K562 (cell line): ENCODE measurements around the gene NKD1. TPM values are rescaled to one million over a fixed set of nuclear protein-coding genes. Genes with fewer than 3 reads are reported as not detected.

ENCODE experiments used
- CHD1 ChIP-seq: fragments of 200-600 bp; sonication (generic); IDR thresholded peaks from one replicate; pipeline ENCODE4 v1.6.1; 2012; ENCODE audit warnings: mild to moderate bottlenecking, moderate library complexity, low read length, inconsistent platforms
- GTF2F1 ChIP-seq: IDR thresholded peaks from 2 replicates; pipeline ENCODE4 v1.6.1; 2011; ENCODE audit warnings: low read depth, low read length, improper control_type of control experiment
- PHB2 ChIP-seq: fragments of 450-650 bp; IDR thresholded peaks from 2 replicates; pipeline ENCODE4 v1.6.1; 2017; ENCODE audit warnings: low read depth
- SAFB2 ChIP-seq: fragments of 200-400 bp; formaldehyde crosslinking; IDR thresholded peaks from 2 replicates; pipeline ENCODE4 v1.6.1; 2018; ENCODE audit warnings: borderline replicate concordance, low read length, low read depth, moderate library complexity; ENCODE audit not compliant: severe bottlenecking
- YY1 ChIP-seq, 3 experiments: IDR thresholded peaks; 2 replicates each; pipeline ENCODE4 v1.6.1; 2011; ENCODE audit warnings: low read length in 2 of 3, mild to moderate bottlenecking in 2 of 3, moderate library complexity in 2 of 3, borderline replicate concordance in 1 of 3, control low read depth in 1 of 3, low read depth in 1 of 3; ENCODE audit not compliant: insufficient read depth in 3 of 3, insufficient replicate concordance in 2 of 3, control insufficient read depth in 1 of 3, insufficient read length in 1 of 3; ENCODE audit errors: extremely low read depth in 1 of 3
- polyA plus RNA-seq, 8 experiments: library from polyadenylated mRNA; depleted of rRNA in 4 of 8; stranded (reverse) in 5 of 8; unstranded in 3 of 8; fragments of >200 nt; fragmentation: Nextera tagmentation in 2 of 8; fragmentation: Illumina TruSeq in 1 of 8; extraction: Ambion mirVana in 2 of 8; extraction: Trizol in 1 of 8; gene quantifications; 2 replicates each; pipeline versions ENCODE4 v1.2.1 to v1.2.3, GENCODE V29; 2011 to 2014; ENCODE audit warnings: inconsistent platforms in 1 of 8, missing spikeins in 1 of 8
- total RNA-seq, 7 experiments: library from RNA; depleted of rRNA in 6 of 7; stranded (reverse); fragments of >200 nt in 6 of 7; fragmentation: Illumina TruSeq in 2 of 7; extraction: Trizol in 2 of 7; gene quantifications; 2 replicates each; pipeline versions ENCODE4 v1.2.1 to v1.2.3, GENCODE V29; 2011 to 2021; ENCODE audit warnings: low replicate concordance in 1 of 7
- TF ChIP-seq, protein P1 (sequence below): fragments of 200-600 bp; sonication (generic); IDR thresholded peaks from one replicate; pipeline ENCODE4 v1.6.1; 2012; ENCODE audit warnings: mild to moderate bottlenecking, low read depth, low read length, inconsistent platforms
- TF ChIP-seq, protein P2 (sequence below): sonication (generic); formaldehyde crosslinking; IDR thresholded peaks from 2 replicates; pipeline ENCODE4 v1.8.1; 2023; ENCODE audit warnings: mild to moderate bottlenecking, missing genetic modification reagents, moderate library complexity
- TF ChIP-seq, protein P3 (sequence below): fragments of 450-650 bp; formaldehyde crosslinking; IDR thresholded peaks from 2 replicates; pipeline ENCODE4 v1.4.0; 2020; ENCODE audit warnings: mild to moderate bottlenecking, moderate library complexity

The NKD1 gene
- total and polyA plus RNA-seq, 9 of the 15 experiments (the other 6 are each of a cell fraction or from before 2014, with no cell fraction given): under 0.01 to 0.24 (median 0.04) TPM; not detected in 2

DNA sequence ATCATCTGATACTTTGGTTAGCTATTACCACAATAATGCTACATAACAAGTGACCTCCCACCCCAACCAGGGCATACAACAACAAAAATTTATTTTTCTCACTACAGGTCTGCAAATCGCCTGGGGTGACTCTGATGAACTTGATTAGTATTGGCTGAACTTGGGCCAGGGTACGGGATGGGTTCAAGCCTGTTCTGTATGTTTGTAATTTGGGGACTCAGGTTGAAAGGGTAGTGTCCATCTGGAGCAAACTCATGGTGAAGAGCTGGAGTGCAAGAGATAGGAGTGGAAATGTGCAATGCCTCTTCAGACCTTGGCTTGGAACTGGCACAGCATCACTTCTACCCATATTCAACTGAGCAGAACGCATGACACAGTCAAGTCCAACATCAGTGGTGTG lies 16.3 kb upstream of the NKD1 start (continued):
- TF ChIP-seq, protein P1, sequence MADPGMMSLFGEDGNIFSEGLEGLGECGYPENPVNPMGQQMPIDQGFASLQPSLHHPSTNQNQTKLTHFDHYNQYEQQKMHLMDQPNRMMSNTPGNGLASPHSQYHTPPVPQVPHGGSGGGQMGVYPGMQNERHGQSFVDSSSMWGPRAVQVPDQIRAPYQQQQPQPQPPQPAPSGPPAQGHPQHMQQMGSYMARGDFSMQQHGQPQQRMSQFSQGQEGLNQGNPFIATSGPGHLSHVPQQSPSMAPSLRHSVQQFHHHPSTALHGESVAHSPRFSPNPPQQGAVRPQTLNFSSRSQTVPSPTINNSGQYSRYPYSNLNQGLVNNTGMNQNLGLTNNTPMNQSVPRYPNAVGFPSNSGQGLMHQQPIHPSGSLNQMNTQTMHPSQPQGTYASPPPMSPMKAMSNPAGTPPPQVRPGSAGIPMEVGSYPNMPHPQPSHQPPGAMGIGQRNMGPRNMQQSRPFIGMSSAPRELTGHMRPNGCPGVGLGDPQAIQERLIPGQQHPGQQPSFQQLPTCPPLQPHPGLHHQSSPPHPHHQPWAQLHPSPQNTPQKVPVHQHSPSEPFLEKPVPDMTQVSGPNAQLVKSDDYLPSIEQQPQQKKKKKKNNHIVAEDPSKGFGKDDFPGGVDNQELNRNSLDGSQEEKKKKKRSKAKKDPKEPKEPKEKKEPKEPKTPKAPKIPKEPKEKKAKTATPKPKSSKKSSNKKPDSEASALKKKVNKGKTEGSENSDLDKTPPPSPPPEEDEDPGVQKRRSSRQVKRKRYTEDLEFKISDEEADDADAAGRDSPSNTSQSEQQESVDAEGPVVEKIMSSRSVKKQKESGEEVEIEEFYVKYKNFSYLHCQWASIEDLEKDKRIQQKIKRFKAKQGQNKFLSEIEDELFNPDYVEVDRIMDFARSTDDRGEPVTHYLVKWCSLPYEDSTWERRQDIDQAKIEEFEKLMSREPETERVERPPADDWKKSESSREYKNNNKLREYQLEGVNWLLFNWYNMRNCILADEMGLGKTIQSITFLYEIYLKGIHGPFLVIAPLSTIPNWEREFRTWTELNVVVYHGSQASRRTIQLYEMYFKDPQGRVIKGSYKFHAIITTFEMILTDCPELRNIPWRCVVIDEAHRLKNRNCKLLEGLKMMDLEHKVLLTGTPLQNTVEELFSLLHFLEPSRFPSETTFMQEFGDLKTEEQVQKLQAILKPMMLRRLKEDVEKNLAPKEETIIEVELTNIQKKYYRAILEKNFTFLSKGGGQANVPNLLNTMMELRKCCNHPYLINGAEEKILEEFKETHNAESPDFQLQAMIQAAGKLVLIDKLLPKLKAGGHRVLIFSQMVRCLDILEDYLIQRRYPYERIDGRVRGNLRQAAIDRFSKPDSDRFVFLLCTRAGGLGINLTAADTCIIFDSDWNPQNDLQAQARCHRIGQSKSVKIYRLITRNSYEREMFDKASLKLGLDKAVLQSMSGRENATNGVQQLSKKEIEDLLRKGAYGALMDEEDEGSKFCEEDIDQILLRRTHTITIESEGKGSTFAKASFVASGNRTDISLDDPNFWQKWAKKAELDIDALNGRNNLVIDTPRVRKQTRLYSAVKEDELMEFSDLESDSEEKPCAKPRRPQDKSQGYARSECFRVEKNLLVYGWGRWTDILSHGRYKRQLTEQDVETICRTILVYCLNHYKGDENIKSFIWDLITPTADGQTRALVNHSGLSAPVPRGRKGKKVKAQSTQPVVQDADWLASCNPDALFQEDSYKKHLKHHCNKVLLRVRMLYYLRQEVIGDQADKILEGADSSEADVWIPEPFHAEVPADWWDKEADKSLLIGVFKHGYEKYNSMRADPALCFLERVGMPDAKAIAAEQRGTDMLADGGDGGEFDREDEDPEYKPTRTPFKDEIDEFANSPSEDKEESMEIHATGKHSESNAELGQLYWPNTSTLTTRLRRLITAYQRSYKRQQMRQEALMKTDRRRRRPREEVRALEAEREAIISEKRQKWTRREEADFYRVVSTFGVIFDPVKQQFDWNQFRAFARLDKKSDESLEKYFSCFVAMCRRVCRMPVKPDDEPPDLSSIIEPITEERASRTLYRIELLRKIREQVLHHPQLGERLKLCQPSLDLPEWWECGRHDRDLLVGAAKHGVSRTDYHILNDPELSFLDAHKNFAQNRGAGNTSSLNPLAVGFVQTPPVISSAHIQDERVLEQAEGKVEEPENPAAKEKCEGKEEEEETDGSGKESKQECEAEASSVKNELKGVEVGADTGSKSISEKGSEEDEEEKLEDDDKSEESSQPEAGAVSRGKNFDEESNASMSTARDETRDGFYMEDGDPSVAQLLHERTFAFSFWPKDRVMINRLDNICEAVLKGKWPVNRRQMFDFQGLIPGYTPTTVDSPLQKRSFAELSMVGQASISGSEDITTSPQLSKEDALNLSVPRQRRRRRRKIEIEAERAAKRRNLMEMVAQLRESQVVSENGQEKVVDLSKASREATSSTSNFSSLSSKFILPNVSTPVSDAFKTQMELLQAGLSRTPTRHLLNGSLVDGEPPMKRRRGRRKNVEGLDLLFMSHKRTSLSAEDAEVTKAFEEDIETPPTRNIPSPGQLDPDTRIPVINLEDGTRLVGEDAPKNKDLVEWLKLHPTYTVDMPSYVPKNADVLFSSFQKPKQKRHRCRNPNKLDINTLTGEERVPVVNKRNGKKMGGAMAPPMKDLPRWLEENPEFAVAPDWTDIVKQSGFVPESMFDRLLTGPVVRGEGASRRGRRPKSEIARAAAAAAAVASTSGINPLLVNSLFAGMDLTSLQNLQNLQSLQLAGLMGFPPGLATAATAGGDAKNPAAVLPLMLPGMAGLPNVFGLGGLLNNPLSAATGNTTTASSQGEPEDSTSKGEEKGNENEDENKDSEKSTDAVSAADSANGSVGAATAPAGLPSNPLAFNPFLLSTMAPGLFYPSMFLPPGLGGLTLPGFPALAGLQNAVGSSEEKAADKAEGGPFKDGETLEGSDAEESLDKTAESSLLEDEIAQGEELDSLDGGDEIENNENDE: no peak
- TF ChIP-seq SAFB2 (no peak), PHB2 (no peak), GTF2F1 (no peak), YY1 (IDR thresholded peaks at IDR 0.05; ENCODE audit: borderline replicate concordance in 1 of 3, control insufficient read depth in 1 of 3, extremely low read depth in 1 of 3, insufficient read depth in 3 of 3, insufficient read length in 1 of 3, insufficient replicate concordance in 2 of 3, low read depth in 1 of 3, low read length in 2 of 3) (no peak), CHD1 (no peak)
- TF ChIP-seq, protein P2, sequence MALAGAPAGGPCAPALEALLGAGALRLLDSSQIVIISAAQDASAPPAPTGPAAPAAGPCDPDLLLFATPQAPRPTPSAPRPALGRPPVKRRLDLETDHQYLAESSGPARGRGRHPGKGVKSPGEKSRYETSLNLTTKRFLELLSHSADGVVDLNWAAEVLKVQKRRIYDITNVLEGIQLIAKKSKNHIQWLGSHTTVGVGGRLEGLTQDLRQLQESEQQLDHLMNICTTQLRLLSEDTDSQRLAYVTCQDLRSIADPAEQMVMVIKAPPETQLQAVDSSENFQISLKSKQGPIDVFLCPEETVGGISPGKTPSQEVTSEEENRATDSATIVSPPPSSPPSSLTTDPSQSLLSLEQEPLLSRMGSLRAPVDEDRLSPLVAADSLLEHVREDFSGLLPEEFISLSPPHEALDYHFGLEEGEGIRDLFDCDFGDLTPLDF (CRISPR knock-in tag): no peak
- TF ChIP-seq, protein P3, sequence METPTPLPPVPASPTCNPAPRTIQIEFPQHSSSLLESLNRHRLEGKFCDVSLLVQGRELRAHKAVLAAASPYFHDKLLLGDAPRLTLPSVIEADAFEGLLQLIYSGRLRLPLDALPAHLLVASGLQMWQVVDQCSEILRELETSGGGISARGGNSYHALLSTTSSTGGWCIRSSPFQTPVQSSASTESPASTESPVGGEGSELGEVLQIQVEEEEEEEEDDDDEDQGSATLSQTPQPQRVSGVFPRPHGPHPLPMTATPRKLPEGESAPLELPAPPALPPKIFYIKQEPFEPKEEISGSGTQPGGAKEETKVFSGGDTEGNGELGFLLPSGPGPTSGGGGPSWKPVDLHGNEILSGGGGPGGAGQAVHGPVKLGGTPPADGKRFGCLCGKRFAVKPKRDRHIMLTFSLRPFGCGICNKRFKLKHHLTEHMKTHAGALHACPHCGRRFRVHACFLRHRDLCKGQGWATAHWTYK (CRISPR knock-in tag): no peak
